ENCODE data around the gene RHO. TPM values are rescaled to one million over a fixed set of nuclear protein-coding genes. Genes with fewer than 3 reads are reported as not detected.
"Not testable (repeated sequence)": the region's sequence is repeated elsewhere in the genome, so short reads cannot be mapped to it uniquely, and the experiment has no call there.

Gene RHO
- total RNA-seq, 1 experiment from 2014 or later, result not detected

GRCh38 chr3:129482721-129483120 is 45.7 kb upstream of the RHO start:
- Histone ChIP-seq H3K27me3 (replicated peaks; ENCODE audit: control insufficient read depth, insufficient read depth, low read length) (no peaks in the 10 kb centered on the region), H3K4me3 (ENCODE audit: low read depth, low read length) (no peak overlapping the region), H3K9me3 (no peaks in the 10 kb centered on the region), H3K4me1 (no peaks in the 10 kb centered on the region), H3K36me3 (ENCODE audit: control insufficient read depth, insufficient read depth, low read length) (no peaks in the 10 kb centered on the region)
- Mint-ChIP-seq H3K36me3 (ENCODE audit: insufficient read depth, unreplicated experiment) (peaks cover 6% of the 10 kb centered on the region), H3K4me1 (ENCODE audit: low read depth, unreplicated experiment) (peaks cover 11% of the 10 kb centered on the region), H3K27me3 (ENCODE audit: insufficient read depth, unreplicated experiment) (no peaks in the 10 kb centered on the region), H3K27ac (ENCODE audit: unreplicated experiment) (no peak overlapping the region), H3K4me3 (ENCODE audit: unreplicated experiment) (no peak overlapping the region), H3K9me3 (ENCODE audit: unreplicated experiment) (no peaks in the 10 kb centered on the region)
- DNase-seq, result no peak
- intact Hi-C loops (cut with micrococcal nuclease; ENCODE audit: unreplicated experiment), result no loop called here
- no TSS peak for BruUV-seq (replicated peaks)
- CTCF ChIA-PET, result no interaction called here
- TF ChIP-seq, protein P1, sequence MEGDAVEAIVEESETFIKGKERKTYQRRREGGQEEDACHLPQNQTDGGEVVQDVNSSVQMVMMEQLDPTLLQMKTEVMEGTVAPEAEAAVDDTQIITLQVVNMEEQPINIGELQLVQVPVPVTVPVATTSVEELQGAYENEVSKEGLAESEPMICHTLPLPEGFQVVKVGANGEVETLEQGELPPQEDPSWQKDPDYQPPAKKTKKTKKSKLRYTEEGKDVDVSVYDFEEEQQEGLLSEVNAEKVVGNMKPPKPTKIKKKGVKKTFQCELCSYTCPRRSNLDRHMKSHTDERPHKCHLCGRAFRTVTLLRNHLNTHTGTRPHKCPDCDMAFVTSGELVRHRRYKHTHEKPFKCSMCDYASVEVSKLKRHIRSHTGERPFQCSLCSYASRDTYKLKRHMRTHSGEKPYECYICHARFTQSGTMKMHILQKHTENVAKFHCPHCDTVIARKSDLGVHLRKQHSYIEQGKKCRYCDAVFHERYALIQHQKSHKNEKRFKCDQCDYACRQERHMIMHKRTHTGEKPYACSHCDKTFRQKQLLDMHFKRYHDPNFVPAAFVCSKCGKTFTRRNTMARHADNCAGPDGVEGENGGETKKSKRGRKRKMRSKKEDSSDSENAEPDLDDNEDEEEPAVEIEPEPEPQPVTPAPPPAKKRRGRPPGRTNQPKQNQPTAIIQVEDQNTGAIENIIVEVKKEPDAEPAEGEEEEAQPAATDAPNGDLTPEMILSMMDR (IDR thresholded peaks at IDR 0.05; ENCODE audit: insufficient read depth in 1 of 2, low read depth in 1 of 2, low read length in 1 of 2, severe bottlenecking in 1 of 2, unreplicated experiment in 1 of 2), result peak in 1 of 2 experiments; percentile 12
- POLR2A ChIA-PET, result no interaction called here

DNA sequence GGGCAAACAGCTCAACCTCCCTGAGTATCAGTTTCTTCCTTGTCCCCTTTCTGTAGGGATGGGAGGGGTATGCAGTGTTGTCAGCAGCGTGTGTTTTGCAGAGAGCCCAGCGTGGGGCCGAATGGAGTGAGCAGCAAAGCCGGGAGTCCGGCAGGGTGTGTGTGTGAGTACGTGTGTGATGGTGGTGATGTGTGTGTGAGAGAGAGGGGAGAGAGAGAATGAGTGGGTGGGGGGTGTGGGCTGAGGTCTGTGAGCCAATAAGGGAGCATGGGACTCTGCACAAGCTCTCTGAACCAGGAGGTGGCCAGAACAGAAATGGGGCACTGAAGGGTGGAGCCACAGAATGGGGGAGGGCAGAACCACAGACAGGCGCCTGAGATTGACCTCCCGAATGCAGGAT is 44.6 kb upstream of the RHO start:
- H3K4me3 Mint-ChIP-seq (ENCODE audit: unreplicated experiment), result no peak overlapping the region
- Histone ChIP-seq H3K4me3 (ENCODE audit: low read depth, low read length) (no peak overlapping the region), H3K27me3 (replicated peaks; ENCODE audit: control insufficient read depth, insufficient read depth, low read length) (no peaks in the 10 kb centered on the region), H3K9me3 (no peaks in the 10 kb centered on the region), H3K4me1 (no peaks in the 10 kb centered on the region), H3K36me3 (ENCODE audit: control insufficient read depth, insufficient read depth, low read length) (no peaks in the 10 kb centered on the region)
- ChIA-PET POLR2A (no interaction called here), CTCF (no interaction called here)
- intact Hi-C loops (cut with micrococcal nuclease; ENCODE audit: unreplicated experiment), result no loop called here
- H3K4me1 Mint-ChIP-seq (ENCODE audit: low read depth, unreplicated experiment), result peaks cover 11% of the 10 kb centered on the region
- peaks cover 6% of the 10 kb centered on the region for H3K36me3 Mint-ChIP-seq (ENCODE audit: insufficient read depth, unreplicated experiment)
- BruUV-seq (replicated peaks), result no TSS peak
- TF ChIP-seq, protein P1 (IDR thresholded peaks at IDR 0.05; ENCODE audit: insufficient read depth in 1 of 2, low read depth in 1 of 2, low read length in 1 of 2, severe bottlenecking in 1 of 2, unreplicated experiment in 1 of 2), result no peak
- no peak overlapping the region for H3K27ac Mint-ChIP-seq (ENCODE audit: unreplicated experiment)
- H3K27me3 Mint-ChIP-seq (ENCODE audit: insufficient read depth, unreplicated experiment), result no peaks in the 10 kb centered on the region
- H3K9me3 Mint-ChIP-seq (ENCODE audit: unreplicated experiment), result no peaks in the 10 kb centered on the region
- no peak for DNase-seq

DNA sequence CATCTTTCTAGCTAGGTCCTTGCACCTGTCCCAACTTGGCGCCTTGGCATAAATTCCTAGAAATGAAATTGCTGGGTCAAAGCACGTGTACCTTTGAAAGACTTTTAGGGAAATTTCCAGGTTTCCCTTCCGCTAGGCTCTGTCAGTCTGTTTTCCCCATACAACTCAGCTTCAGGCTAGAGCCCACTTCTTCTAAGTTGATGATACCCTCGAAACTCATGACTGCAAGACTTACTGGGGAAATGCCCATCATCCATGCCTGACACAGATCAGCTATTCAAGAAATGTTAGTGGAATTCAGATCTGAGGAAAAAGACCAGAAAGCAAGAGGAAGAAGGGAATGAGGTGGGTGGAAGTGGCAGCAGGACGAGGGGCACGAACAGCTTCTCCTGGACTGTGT is 43.3 kb upstream of the RHO start:
- intact Hi-C loops (cut with micrococcal nuclease; ENCODE audit: unreplicated experiment); H3K36me3 ChIP-seq (ENCODE audit: control insufficient read depth, insufficient read depth, low read length); H3K9me3 Mint-ChIP-seq (ENCODE audit: unreplicated experiment); H3K27me3 Mint-ChIP-seq (ENCODE audit: insufficient read depth, unreplicated experiment); CTCF ChIA-PET; BruUV-seq (replicated peaks); H3K4me3 Mint-ChIP-seq (ENCODE audit: unreplicated experiment); H3K9me3 ChIP-seq; POLR2A ChIA-PET; H3K4me1 ChIP-seq; H3K36me3 Mint-ChIP-seq (ENCODE audit: insufficient read depth, unreplicated experiment); H3K27me3 ChIP-seq (replicated peaks; ENCODE audit: control insufficient read depth, insufficient read depth, low read length); DNase-seq; H3K4me3 ChIP-seq (ENCODE audit: low read depth, low read length): not testable (repeated sequence)
- peaks cover 11% of the 10 kb centered on the region for H3K4me1 Mint-ChIP-seq (ENCODE audit: low read depth, unreplicated experiment)
- H3K27ac Mint-ChIP-seq (ENCODE audit: unreplicated experiment), result peak overlapping the region; percentile 74

All from Caco-2 (cell line).